Lower lobe of right lung (tissue), 2 donors: ENCODE measurements around the gene PRRX2. TPM values are rescaled to one million over a fixed set of nuclear protein-coding genes. Genes with fewer than 3 reads are reported as not detected.

Source experiments
- ATAC-seq, 2 donors: fragments of 200-7000 bp; cut with Tn5 transposase; one replicate each; pipeline ENCODE4 v1.9.1; 2020 to 2022; ENCODE audit warnings: mild to moderate bottlenecking in 2 of 2, moderate library complexity in 2 of 2
- DNase-seq: peaks from one replicate; pipeline ENCODE4 v3.0.0-alpha.2; 2020
- H3K27ac ChIP-seq: fragments of 200-600 bp; one replicate; pipeline ENCODE4 v1.8.0; 2022
- H3K27me3 ChIP-seq: fragments of 200-600 bp; one replicate; pipeline ENCODE4 v1.8.0; 2022; ENCODE audit warnings: low read depth
- H3K36me3 ChIP-seq: fragments of 200-600 bp; one replicate; pipeline ENCODE4 v1.8.0; 2022; ENCODE audit warnings: mild to moderate bottlenecking
- H3K4me1 ChIP-seq: fragments of 200-600 bp; one replicate; pipeline ENCODE4 v1.8.0; 2022
- H3K4me3 ChIP-seq: fragments of 200-600 bp; one replicate; pipeline ENCODE4 v1.8.0; 2022; ENCODE audit warnings: mild to moderate bottlenecking
- H3K9me3 ChIP-seq: fragments of 200-600 bp; one replicate; pipeline ENCODE4 v1.8.0; 2022
- CTCF ChIP-seq: fragments of 200-600 bp; IDR thresholded peaks from one replicate; pipeline ENCODE4 v1.8.0; 2022; ENCODE audit warnings: antibody characterized with exemption, mild to moderate bottlenecking
- intact Hi-C: fragments of 100-400 bp; cut with DNase I; formaldehyde crosslinking; loops from one replicate; pipeline ENCODE4 v1.11.0; 2022
- total RNA-seq: library from RNA; stranded (reverse); fragmentation: NEBNext Ultra II Directional; extraction: Animal tissue kit (Norgen Biotek cat#: 25700); gene quantifications from one replicate; pipeline ENCODE4 v1.2.1, GENCODE V29; 2021
- donor health status: DM: no; HTN: yes; CAD: no; lungs with severe emphysema.

Gene PRRX2
- total RNA-seq, 1 donor from 2014 or later = 2.5 TPM

GRCh38 chr9:129648092-129648763, 17.2 kb upstream of the PRRX2 start:
- Histone ChIP-seq H3K27ac (no peak overlapping the region), H3K4me1 (no peaks in the 10 kb centered on the region), H3K36me3 (no peaks in the 10 kb centered on the region), H3K9me3 (no peaks in the 10 kb centered on the region), H3K4me3 (no peak overlapping the region), H3K27me3 (peaks cover 5% of the 10 kb centered on the region)
- intact Hi-C loops = no loop called here
- ATAC-seq (no peak), DNase-seq (no peak)
- no peak for TF ChIP-seq CTCF

- Histone ChIP-seq H3K4me3 (no peak overlapping the region), H3K27ac (no peak overlapping the region), H3K27me3 (peaks cover 5% of the 10 kb centered on the region), H3K4me1 (no peaks in the 10 kb centered on the region), H3K36me3 (no peaks in the 10 kb centered on the region), H3K9me3 (no peaks in the 10 kb centered on the region)
- ATAC-seq = no peak
- intact Hi-C loops = no loop called here
- no peak for TF ChIP-seq CTCF
- no peak for DNase-seq
Observed at GRCh38 chr9:129648764-129649115, 16.7 kb upstream of the PRRX2 start.

- no peak for DNase-seq
- no peak overlapping the region for H3K4me3 ChIP-seq
- ATAC-seq = no peak
- H3K27me3 ChIP-seq = peaks cover 5% of the 10 kb centered on the region
- intact Hi-C loops = no loop called here
- no peak overlapping the region for H3K27ac ChIP-seq
- no peaks in the 10 kb centered on the region for H3K9me3 ChIP-seq
- no peaks in the 10 kb centered on the region for H3K4me1 ChIP-seq
- H3K36me3 ChIP-seq = no peaks in the 10 kb centered on the region
- TF ChIP-seq CTCF = no peak
Observed at GRCh38 chr9:129649726-129650679, 15.4 kb upstream of the PRRX2 start.

GRCh38 chr9:129650680-129651235, 14.7 kb upstream of the PRRX2 start:
- Histone ChIP-seq H3K27me3 (peaks cover 5% of the 10 kb centered on the region), H3K4me1 (no peaks in the 10 kb centered on the region), H3K27ac (no peak overlapping the region), H3K9me3 (no peaks in the 10 kb centered on the region), H3K36me3 (no peaks in the 10 kb centered on the region), H3K4me3 (no peak overlapping the region)
- DNase-seq (no peak), ATAC-seq (no peak)
- intact Hi-C loops = no loop called here
- no peak for TF ChIP-seq CTCF

- no peak overlapping the region for H3K4me3 ChIP-seq
- H3K27ac ChIP-seq = no peak overlapping the region
- ATAC-seq = no peak
- DNase-seq = no peak
- H3K36me3 ChIP-seq = no peaks in the 10 kb centered on the region
- intact Hi-C loops = no loop called here
- no peaks in the 10 kb centered on the region for H3K4me1 ChIP-seq
- no peaks in the 10 kb centered on the region for H3K9me3 ChIP-seq
- H3K27me3 ChIP-seq = peaks cover 5% of the 10 kb centered on the region
- no peak for TF ChIP-seq CTCF
Observed at GRCh38 chr9:129653823-129654553, 11.5 kb upstream of the PRRX2 start.
